Common myeloid progenitor, CD34-positive (primary cell): Measurements from ENCODE around the gene ELMO3.

Experiments
- CTCF ChIA-PET: fragments of 350-600 bp; sonication (Branson Sonifier 250); formaldehyde crosslinking; loops from one replicate; lab custom pipeline; 2021; ENCODE audit warnings: antibody characterized with exemption; lab: Charles Lee
- POLR2A ChIA-PET: fragments of 350-600 bp; sonication (Branson Sonifier 250); formaldehyde crosslinking; loops from one replicate; lab custom pipeline; 2021; ENCODE audit warnings: antibody characterized with exemption; lab: Charles Lee
- DNase-seq, 3 donors: peaks; one replicate each; pipeline versions ENCODE4 v3.0.0 to v3.0.0-alpha.2; 2013
- H3K27ac ChIP-seq, 2 experiments: 1 replicate in 1 of 2; 2 replicates in 1 of 2; pipeline ENCODE4 v1.7.0; 2013; ENCODE audit warnings: inconsistent platforms in 2 of 2, low read length in 2 of 2, mild to moderate bottlenecking in 2 of 2, low read depth in 1 of 2, moderate library complexity in 1 of 2; ENCODE audit not compliant: severe bottlenecking in 2 of 2, insufficient read depth in 1 of 2, poor library complexity in 1 of 2
- H3K27me3 ChIP-seq, 5 experiments: replicated peaks in 2 of 5; 1 replicate in 3 of 5; 2 replicates in 2 of 5; pipeline versions ENCODE4 v1.6.1 to v1.7.0; 2013; ENCODE audit warnings: low read length in 4 of 5, mild to moderate bottlenecking in 2 of 5, moderate library complexity in 2 of 5, inconsistent platforms in 1 of 5; ENCODE audit not compliant: insufficient read depth in 5 of 5, control insufficient read depth in 4 of 5
- H3K36me3 ChIP-seq, 4 experiments: 1 replicate in 2 of 4; 2 replicates in 2 of 4; pipeline versions ENCODE4 v1.6.1 to v1.7.0; 2013; ENCODE audit warnings: low read length in 3 of 4, control low read depth in 1 of 4, mild to moderate bottlenecking in 1 of 4; ENCODE audit not compliant: control insufficient read depth in 4 of 4, insufficient read depth in 4 of 4
- H3K4me1 ChIP-seq, 4 experiments: 1 replicate in 3 of 4; 2 replicates in 1 of 4; pipeline versions ENCODE4 v1.6.1 to v1.7.1; 2013; ENCODE audit warnings: low read length in 3 of 4, mild to moderate bottlenecking in 3 of 4, control low read depth in 1 of 4, inconsistent platforms in 1 of 4, moderate library complexity in 1 of 4; ENCODE audit not compliant: control insufficient read depth in 4 of 4, insufficient read depth in 4 of 4; ENCODE audit errors: control extremely low read depth in 1 of 4
- H3K4me3 ChIP-seq, 7 experiments: 1 replicate in 4 of 7; 2 replicates in 3 of 7; pipeline versions ENCODE4 v1.5.1 to v1.7.0; 2013; ENCODE audit warnings: mild to moderate bottlenecking in 7 of 7, low read length in 6 of 7, moderate library complexity in 6 of 7, inconsistent platforms in 2 of 7, low read depth in 2 of 7, control low read depth in 1 of 7; ENCODE audit not compliant: insufficient read depth in 4 of 7, control insufficient read depth in 1 of 7; ENCODE audit errors: extremely low read depth in 1 of 7
- H3K9me3 ChIP-seq, 5 experiments: 1 replicate in 4 of 5; 2 replicates in 1 of 5; pipeline versions ENCODE4 v1.6.1 to v1.7.1; 2013; ENCODE audit warnings: low read length in 4 of 5, mild to moderate bottlenecking in 2 of 5, inconsistent platforms in 1 of 5, low read depth in 1 of 5, moderate library complexity in 1 of 5; ENCODE audit not compliant: control insufficient read depth in 4 of 5, insufficient read depth in 2 of 5; ENCODE audit errors: control extremely low read depth in 1 of 5
- WGBS: methylation state at CpG from one replicate; pipeline ENCODE4 v1.1.5; 2013; ENCODE audit not compliant: insufficient coverage; 5-methylcytosine and 5-hydroxymethylcytosine counted together

Gene ELMO3

GRCh38 chr16:67154578-67155294 lies 44.2 kb upstream of the ELMO3 start:
- H3K9me3 ChIP-seq: peaks cover 0 to 4% (median 0%) of the 10 kb centered on the region in 5 experiments
- H3K4me3 ChIP-seq: peak overlapping the region in 3 of 7 experiments; percentile 45 to 49 (median 46)
- ChIA-PET POLR2A (interaction anchor here (0.8 kb wide), 1 partner anchor 15 kb away, joined by 4 read pairs; no protein-coding TSS in a partner anchor), CTCF (interaction anchor here (0.8 to 6.1 kb wide), 31 partner anchors 10 to 207 kb away, joined by 3 to 65 read pairs (median 5); partner anchors contain the start of genes CES3, CES4A, HSF4 and NOL3)
- peaks cover 3 to 44% (median 30%) of the 10 kb centered on the region in 4 experiments for H3K4me1 ChIP-seq
- 48% methylated on average over 47 of the region's 61 CpGs for WGBS
- H3K36me3 ChIP-seq: no peaks in the 10 kb centered on the region
- no peak overlapping the region for H3K27ac ChIP-seq
- peaks cover 0 to 25% (median 9%) of the 10 kb centered on the region in 5 experiments for H3K27me3 ChIP-seq
- no peak for DNase-seq

- Histone ChIP-seq H3K27me3 (peaks cover 0 to 21% (median 6%) of the 10 kb centered on the region in 5 experiments), H3K4me3 (peak overlapping the region in 4 of 7 experiments; percentile 1 to 49 (median 46)), H3K9me3 (peaks cover 0 to 4% (median 0%) of the 10 kb centered on the region in 5 experiments), H3K4me1 (peaks cover 3 to 43% (median 33%) of the 10 kb centered on the region in 4 experiments), H3K27ac (no peak overlapping the region), H3K36me3 (no peaks in the 10 kb centered on the region)
- ChIA-PET CTCF (interaction anchor here (0.8 to 6.1 kb wide), 26 partner anchors 10 to 208 kb away, joined by 3 to 65 read pairs (median 5); partner anchors contain the start of genes CES3, HSF4 and NOL3), POLR2A (interaction anchor here (0.8 kb wide), 1 partner anchor 16 kb away, joined by 4 read pairs; no protein-coding TSS in a partner anchor)
- DNase-seq: peak; percentile 74 to 87 (median 82)
- 12% methylated on average over 53 of the region's 74 CpGs for WGBS
Observed at GRCh38 chr16:67155295-67156142, 43.4 kb upstream of the ELMO3 start.

GRCh38 chr16:67156143-67156844 lies 42.6 kb upstream of the ELMO3 start:
- H3K27ac ChIP-seq: no peak overlapping the region
- peaks cover 0 to 4% (median 0%) of the 10 kb centered on the region in 5 experiments for H3K9me3 ChIP-seq
- H3K27me3 ChIP-seq: peaks cover 0 to 24% (median 6%) of the 10 kb centered on the region in 5 experiments
- no peaks in the 10 kb centered on the region for H3K36me3 ChIP-seq
- no peak overlapping the region for H3K4me3 ChIP-seq
- 86% methylated on average over 10 of the region's 15 CpGs for WGBS
- no peak for DNase-seq
- H3K4me1 ChIP-seq: peaks cover 3 to 45% (median 34%) of the 10 kb centered on the region in 4 experiments
- CTCF ChIA-PET: interaction anchor here (0.8 to 6.1 kb wide), 14 partner anchors 12 to 202 kb away, joined by 3 to 65 read pairs (median 9); partner anchors contain the start of gene NOL3
- POLR2A ChIA-PET: interaction anchor here (1.7 kb wide), 1 partner anchor 143 kb away, joined by 3 read pairs; no protein-coding TSS in a partner anchor

GRCh38 chr16:67157106-67157748 lies 41.7 kb upstream of the ELMO3 start:
- peaks cover 0 to 4% (median 0%) of the 10 kb centered on the region in 5 experiments for H3K9me3 ChIP-seq
- WGBS: 93% methylated on average over 5 of the region's 7 CpGs
- no peak for DNase-seq
- ChIA-PET POLR2A (interaction anchor here (1.7 kb wide), 1 partner anchor 144 kb away, joined by 3 read pairs; no protein-coding TSS in a partner anchor), CTCF (interaction anchor here (0.7 to 5.3 kb wide), 20 partner anchors 12 to 195 kb away, joined by 3 to 65 read pairs (median 3); partner anchors contain the start of gene NOL3)
- no peak overlapping the region for H3K27ac ChIP-seq
- no peaks in the 10 kb centered on the region for H3K36me3 ChIP-seq
- H3K4me1 ChIP-seq: peaks cover 3 to 49% (median 38%) of the 10 kb centered on the region in 4 experiments
- H3K4me3 ChIP-seq: no peak overlapping the region
- H3K27me3 ChIP-seq: peaks cover under 1 to 31% (median 12%) of the 10 kb centered on the region in 5 experiments

GRCh38 chr16:67157892-67158635 lies 40.9 kb upstream of the ELMO3 start:
- no peak overlapping the region for H3K4me3 ChIP-seq
- POLR2A ChIA-PET: interaction anchor here (1.7 kb wide), 1 partner anchor 144 kb away, joined by 3 read pairs; no protein-coding TSS in a partner anchor

More at GRCh38 chr16:67157892-67158635, 40.9 kb upstream of the ELMO3 start:
- H3K27me3 ChIP-seq: peaks cover 6 to 39% (median 15%) of the 10 kb centered on the region in 5 experiments
- H3K27ac ChIP-seq: no peak overlapping the region
- peaks cover 0 to 4% (median 0%) of the 10 kb centered on the region in 5 experiments for H3K9me3 ChIP-seq
- 94% methylated on average over 4 of the region's 7 CpGs for WGBS
- H3K4me1 ChIP-seq: peaks cover 3 to 56% (median 46%) of the 10 kb centered on the region in 4 experiments
- DNase-seq: no peak
- CTCF ChIA-PET: interaction anchor here (0.7 to 5.3 kb wide), 21 partner anchors 11 to 196 kb away, joined by 3 to 65 read pairs (median 4); partner anchors contain the start of gene NOL3
- no peaks in the 10 kb centered on the region for H3K36me3 ChIP-seq
